KMS-11 (cell line): Measurements from ENCODE around the gene NYNRIN.
"Not testable (repeated sequence)": the region's sequence is repeated elsewhere in the genome, so short reads cannot be mapped to it uniquely, and the experiment has no call there.

Source experiments
- H2AFZ ChIP-seq: fragments of 200-600 bp; sonication (generic); 2 replicates; pipeline ENCODE4 v1.6.1; 2016; ENCODE audit warnings: antibody characterized with exemption, mixed run types, low read depth
- H3K27ac ChIP-seq: fragments of 200-600 bp; sonication (generic); 2 replicates; pipeline ENCODE4 v1.6.1; 2016; ENCODE audit warnings: mild to moderate bottlenecking, mixed run types
- H3K27me3 ChIP-seq: fragments of 200-600 bp; sonication (generic); 2 replicates; pipeline ENCODE4 v1.6.1; 2017; ENCODE audit warnings: mild to moderate bottlenecking, low read depth, mixed run types, moderate library complexity; ENCODE audit not compliant: insufficient read depth
- H3K36me3 ChIP-seq: fragments of 200-600 bp; sonication (generic); 2 replicates; pipeline ENCODE4 v1.6.1; 2017; ENCODE audit warnings: mild to moderate bottlenecking, mixed run types; ENCODE audit not compliant: insufficient read depth
- H3K4me1 ChIP-seq: fragments of 200-600 bp; sonication (generic); 2 replicates; pipeline ENCODE4 v1.6.1; 2016; ENCODE audit warnings: mild to moderate bottlenecking, low read depth, mixed run types; ENCODE audit not compliant: poor library complexity, severe bottlenecking
- H3K4me2 ChIP-seq: fragments of 200-600 bp; sonication (generic); 2 replicates; pipeline ENCODE4 v1.7.0; 2016; ENCODE audit warnings: mild to moderate bottlenecking, mixed run types
- H3K4me3 ChIP-seq: fragments of 200-600 bp; sonication (generic); IDR thresholded peaks from 2 replicates; pipeline ENCODE4 v1.6.1; 2017; ENCODE audit warnings: low read depth, low read length, mixed read lengths; ENCODE audit not compliant: insufficient read depth
- H3K79me2 ChIP-seq: fragments of 200-600 bp; sonication (generic); 2 replicates; pipeline ENCODE4 v1.6.1; 2016; ENCODE audit warnings: low read depth, mixed run types; ENCODE audit not compliant: insufficient read depth
- H3K9ac ChIP-seq: fragments of 200-600 bp; sonication (generic); 2 replicates; pipeline ENCODE4 v1.6.1; 2016; ENCODE audit warnings: mild to moderate bottlenecking, mixed run types
- H4K20me1 ChIP-seq: fragments of 200-600 bp; sonication (generic); 2 replicates; pipeline ENCODE4 v1.6.1; 2016; ENCODE audit warnings: mild to moderate bottlenecking, mixed run types; ENCODE audit not compliant: insufficient read depth
- CTCF ChIP-seq: fragments of 200-600 bp; sonication (generic); conservative IDR thresholded peaks from 2 replicates; pipeline ENCODE4 v1.6.1; 2017; ENCODE audit warnings: low read depth, mild to moderate bottlenecking, antibody characterized with exemption, low read length, moderate library complexity, mixed read lengths

Gene NYNRIN

GRCh38 chr14:24398653-24399446 is at the start of gene NYNRIN:
Gene NYNRIN (plus strand): TSS chr14:24399003. CDS start chr14:24399247, 244 bp downstream.
- no peaks in the 10 kb centered on the region for H3K79me2 ChIP-seq
- H2AFZ ChIP-seq: no peak within 1 kb of the TSS
- H3K4me1 ChIP-seq: no peaks in the 10 kb centered on the region
- H3K36me3 ChIP-seq: no peaks in the 10 kb centered on the region
- H3K27ac ChIP-seq: no peak within 1 kb of the TSS
- H3K4me3 ChIP-seq: no peak within 1 kb of the TSS
- no peak within 1 kb of the TSS for H3K4me2 ChIP-seq
- H3K9ac ChIP-seq: no peak within 1 kb of the TSS
- no peaks in the 10 kb centered on the region for H4K20me1 ChIP-seq
- H3K27me3 ChIP-seq: no peaks in the 10 kb centered on the region
- no peak for TF ChIP-seq CTCF

GRCh38 chr14:24349742-24350141 is 49.1 kb upstream of the NYNRIN start:
- no peak for TF ChIP-seq CTCF
- Histone ChIP-seq H4K20me1 (no peaks in the 10 kb centered on the region), H3K27me3 (no peaks in the 10 kb centered on the region), H3K4me3 (no peak overlapping the region), H3K4me2 (no peak overlapping the region), H3K4me1 (no peaks in the 10 kb centered on the region), H3K27ac (no peak overlapping the region), H2AFZ (no peak overlapping the region), H3K36me3 (no peaks in the 10 kb centered on the region), H3K9ac (no peak overlapping the region), H3K79me2 (no peaks in the 10 kb centered on the region)

- Histone ChIP-seq H3K36me3 (no peaks in the 10 kb centered on the region), H3K4me2 (no peak overlapping the region), H3K79me2 (no peaks in the 10 kb centered on the region), H3K4me1 (no peaks in the 10 kb centered on the region), H3K27ac (no peak overlapping the region), H4K20me1 (no peaks in the 10 kb centered on the region), H3K4me3 (no peak overlapping the region), H3K9ac (no peak overlapping the region), H3K27me3 (no peaks in the 10 kb centered on the region), H2AFZ (no peak overlapping the region)
- TF ChIP-seq CTCF: no peak
Observed at GRCh38 chr14:24351517-24351916, 47.3 kb upstream of the NYNRIN start.

GRCh38 chr14:24353559-24354481 is 45.0 kb upstream of the NYNRIN start:
- no peak overlapping the region for H3K4me3 ChIP-seq

GRCh38 chr14:24354482-24354825 is 44.3 kb upstream of the NYNRIN start:
- H3K79me2 ChIP-seq, H3K36me3 ChIP-seq, H2AFZ ChIP-seq, H3K4me2 ChIP-seq, H3K4me3 ChIP-seq, H3K9ac ChIP-seq, H3K4me1 ChIP-seq, H3K27ac ChIP-seq, H3K27me3 ChIP-seq, H4K20me1 ChIP-seq: not testable (repeated sequence)

More at GRCh38 chr14:24353559-24354481, 45.0 kb upstream of the NYNRIN start:
- Histone ChIP-seq H3K9ac (no peak overlapping the region), H3K79me2 (no peaks in the 10 kb centered on the region), H3K4me1 (no peaks in the 10 kb centered on the region), H3K36me3 (no peaks in the 10 kb centered on the region), H2AFZ (no peak overlapping the region), H3K27me3 (no peaks in the 10 kb centered on the region), H3K27ac (no peak overlapping the region), H3K4me2 (no peak overlapping the region), H4K20me1 (no peaks in the 10 kb centered on the region)
- no peak for TF ChIP-seq CTCF
